HepG2 (cell line): Measurements from ENCODE around the gene MMP17. TPM values are rescaled to one million over a fixed set of nuclear protein-coding genes. Genes with fewer than 3 reads are reported as not detected.

Source experiments
- ARID4A ChIP-seq: sonication (generic); formaldehyde crosslinking; IDR thresholded peaks from 2 replicates; pipeline ENCODE4 v1.5.0; 2020; ENCODE audit warnings: mild to moderate bottlenecking, missing genetic modification reagents, borderline replicate concordance
- BCL6 ChIP-seq: IDR thresholded peaks from 2 replicates; pipeline ENCODE4 v1.6.1; 2016; ENCODE audit warnings: missing genetic modification reagents, missing compliant biosample characterization
- FIP1L1 ChIP-seq: fragments of 200-400 bp; formaldehyde crosslinking; IDR thresholded peaks from 2 replicates; pipeline ENCODE4 v1.6.1; 2018; ENCODE audit warnings: low read depth, mild to moderate bottlenecking, low read length, moderate library complexity, borderline replicate concordance; ENCODE audit not compliant: insufficient read depth
- IRX3 ChIP-seq: sonication (generic); formaldehyde crosslinking; IDR thresholded peaks from 2 replicates; pipeline ENCODE4 v1.8.1; 2023; ENCODE audit warnings: mild to moderate bottlenecking, low read depth, missing genetic modification reagents, borderline replicate concordance
- JUND ChIP-seq: sonication (generic); formaldehyde crosslinking; IDR thresholded peaks from 2 replicates; pipeline ENCODE4 v1.8.0; 2022; ENCODE audit warnings: mild to moderate bottlenecking, missing genetic modification reagents
- SKIL ChIP-seq: sonication (generic); formaldehyde crosslinking; IDR thresholded peaks from 2 replicates; pipeline ENCODE4 v1.8.0; 2022; ENCODE audit warnings: missing genetic modification reagents, mild to moderate bottlenecking, moderate library complexity, borderline replicate concordance
- YY1 ChIP-seq: IDR thresholded peaks from 2 replicates; pipeline ENCODE4 v1.6.1; 2011; ENCODE audit warnings: low read length, low read depth, moderate library complexity, mild to moderate bottlenecking; ENCODE audit not compliant: insufficient read depth, insufficient replicate concordance
- ZKSCAN1 ChIP-seq: fragments of 150-350 bp; IDR thresholded peaks from 2 replicates; pipeline ENCODE4 v1.6.1; 2014; ENCODE audit warnings: low read length
- ZNF263 ChIP-seq: sonication (generic); formaldehyde crosslinking; IDR thresholded peaks from 2 replicates; pipeline ENCODE4 v1.4.0; 2020; ENCODE audit warnings: missing genetic modification reagents
- ZNF589 ChIP-seq: sonication (generic); formaldehyde crosslinking; conservative IDR thresholded peaks from 2 replicates; pipeline ENCODE4 v1.8.0; 2022; ENCODE audit warnings: mild to moderate bottlenecking, moderate library complexity, missing genetic modification reagents
- ZNF782 ChIP-seq: sonication (generic); formaldehyde crosslinking; IDR thresholded peaks from 2 replicates; pipeline ENCODE4 v1.4.0; 2020; ENCODE audit warnings: missing genetic modification reagents, mild to moderate bottlenecking, borderline replicate concordance
- ZNF83 ChIP-seq: sonication (generic); formaldehyde crosslinking; IDR thresholded peaks from 2 replicates; pipeline ENCODE4 v1.4.0; 2020; ENCODE audit warnings: missing genetic modification reagents, mild to moderate bottlenecking, borderline replicate concordance
- ZNF878 ChIP-seq: sonication (generic); formaldehyde crosslinking; IDR thresholded peaks from 2 replicates; pipeline ENCODE4 v1.8.1; 2023; ENCODE audit warnings: mild to moderate bottlenecking, missing genetic modification reagents, moderate library complexity
- polyA plus RNA-seq, 8 experiments: library from polyadenylated mRNA; depleted of rRNA in 3 of 8; stranded (reverse) in 7 of 8; unstranded in 1 of 8; fragments of >200 nt; fragmentation: Illumina TruSeq in 4 of 8; extraction: Trizol in 4 of 8; gene quantifications; 2 replicates each; pipeline versions ENCODE4 v1.2.1 to v1.2.3, GENCODE V29; 2011 to 2016; ENCODE audit warnings: low read depth in 4 of 8, missing spikeins in 1 of 8, mixed read lengths in 1 of 8; ENCODE audit not compliant: insufficient read depth in 1 of 8
- total RNA-seq, 5 experiments: library from RNA; depleted of rRNA; stranded (reverse); fragments of >200 nt; fragmentation: Illumina TruSeq; extraction: Trizol; gene quantifications; 2 replicates each; pipeline ENCODE4 v1.2.3, GENCODE V29; 2016; ENCODE audit warnings: low read depth in 1 of 5
- TF ChIP-seq, protein P1 (sequence below): sonication (generic); formaldehyde crosslinking; IDR thresholded peaks from 2 replicates; pipeline ENCODE4 v1.4.0; 2020; ENCODE audit warnings: mild to moderate bottlenecking, missing genetic modification reagents, borderline replicate concordance
- TF ChIP-seq, protein P2 (sequence below): sonication (generic); formaldehyde crosslinking; IDR thresholded peaks from 2 replicates; pipeline ENCODE4 v1.5.0; 2020; ENCODE audit warnings: missing genetic modification reagents
- TF ChIP-seq, protein P3 (sequence below): sonication (generic); formaldehyde crosslinking; IDR thresholded peaks from 2 replicates; pipeline ENCODE4 v1.9.0; 2022; ENCODE audit warnings: low read depth, missing genetic modification reagents

Gene MMP17
- total and polyA plus RNA-seq, 2 of the 13 experiments (the other 11 are each of a cell fraction or from before 2014, with no cell fraction given) = 0.55 to 0.80 TPM

DNA sequence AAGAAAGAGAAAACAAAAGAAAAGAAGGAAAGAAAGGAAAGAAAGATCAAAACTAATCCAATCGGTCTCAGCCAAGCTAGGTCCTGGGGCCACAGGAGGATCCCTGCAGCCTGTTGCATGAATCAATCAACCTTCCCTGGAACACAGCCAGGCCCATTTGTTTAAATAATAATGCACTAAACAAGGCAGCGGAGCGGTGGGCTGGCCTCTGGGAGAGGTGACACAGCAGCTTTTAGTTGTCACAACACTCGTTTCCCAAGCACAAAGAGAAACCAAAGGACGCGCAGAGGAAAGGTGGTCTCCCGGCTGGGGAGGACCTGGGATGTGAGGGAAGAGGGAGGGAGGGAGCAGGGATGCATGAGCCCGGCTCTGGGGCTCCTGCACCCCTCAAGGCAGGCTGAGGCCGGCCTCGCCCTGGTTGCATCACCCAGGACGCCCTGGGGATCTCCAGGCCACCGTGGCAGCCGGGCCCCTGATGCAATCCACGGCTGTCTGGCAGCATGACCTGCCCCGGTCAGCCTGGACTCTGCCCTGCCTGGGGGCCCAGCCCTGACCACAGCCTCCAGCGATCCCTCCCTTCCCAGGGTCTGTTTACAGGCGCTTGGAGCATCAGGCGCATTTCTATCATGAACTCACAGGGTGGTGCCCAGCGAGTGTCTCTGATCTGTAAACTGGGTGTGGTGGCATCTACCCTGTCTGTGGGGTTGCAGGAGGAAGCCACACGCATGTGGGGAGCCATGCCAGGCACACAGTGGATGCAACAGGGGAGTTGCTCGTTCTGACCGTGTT is 32.5 kb downstream of the MMP17 start (continued):
- TF ChIP-seq ZNF782 (CRISPR knock-in tag) (peak; percentile 47; the same call in 1 of the 2 replicates), YY1 (peak; percentile 61), ZNF263 (peak; percentile 99), BCL6 (peak; percentile 93), IRX3 (CRISPR knock-in tag) (no peak), ZNF83 (CRISPR knock-in tag) (peak; percentile 72; the same call in 1 of the 2 replicates), ARID4A (CRISPR knock-in tag) (peak; percentile 95), ZKSCAN1 (no peak; the same call in 1 of the 2 replicates), FIP1L1 (no peak), JUND (peak; percentile 87; the same call in 1 of the 2 replicates), SKIL (peak; percentile 100), ZNF878 (CRISPR knock-in tag) (no peak; the same call in 1 of the 2 replicates), ZNF589 (CRISPR knock-in tag) (peak; percentile 89; the same call in 1 of the 2 replicates)
- TF ChIP-seq, protein P1, sequence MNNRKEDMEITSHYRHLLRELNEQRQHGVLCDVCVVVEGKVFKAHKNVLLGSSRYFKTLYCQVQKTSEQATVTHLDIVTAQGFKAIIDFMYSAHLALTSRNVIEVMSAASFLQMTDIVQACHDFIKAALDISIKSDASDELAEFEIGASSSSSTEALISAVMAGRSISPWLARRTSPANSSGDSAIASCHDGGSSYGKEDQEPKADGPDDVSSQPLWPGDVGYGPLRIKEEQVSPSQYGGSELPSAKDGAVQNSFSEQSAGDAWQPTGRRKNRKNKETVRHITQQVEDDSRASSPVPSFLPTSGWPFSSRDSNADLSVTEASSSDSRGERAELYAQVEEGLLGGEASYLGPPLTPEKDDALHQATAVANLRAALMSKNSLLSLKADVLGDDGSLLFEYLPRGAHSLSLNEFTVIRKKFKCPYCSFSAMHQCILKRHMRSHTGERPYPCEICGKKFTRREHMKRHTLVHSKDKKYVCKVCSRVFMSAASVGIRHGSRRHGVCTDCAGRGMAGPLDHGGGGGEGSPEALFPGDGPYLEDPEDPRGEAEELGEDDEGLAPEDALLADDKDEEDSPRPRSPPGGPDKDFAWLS (CRISPR knock-in tag) = peak; percentile 95
- TF ChIP-seq, protein P2, sequence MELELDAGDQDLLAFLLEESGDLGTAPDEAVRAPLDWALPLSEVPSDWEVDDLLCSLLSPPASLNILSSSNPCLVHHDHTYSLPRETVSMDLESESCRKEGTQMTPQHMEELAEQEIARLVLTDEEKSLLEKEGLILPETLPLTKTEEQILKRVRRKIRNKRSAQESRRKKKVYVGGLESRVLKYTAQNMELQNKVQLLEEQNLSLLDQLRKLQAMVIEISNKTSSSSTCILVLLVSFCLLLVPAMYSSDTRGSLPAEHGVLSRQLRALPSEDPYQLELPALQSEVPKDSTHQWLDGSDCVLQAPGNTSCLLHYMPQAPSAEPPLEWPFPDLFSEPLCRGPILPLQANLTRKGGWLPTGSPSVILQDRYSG = no peak
- TF ChIP-seq, protein P3, sequence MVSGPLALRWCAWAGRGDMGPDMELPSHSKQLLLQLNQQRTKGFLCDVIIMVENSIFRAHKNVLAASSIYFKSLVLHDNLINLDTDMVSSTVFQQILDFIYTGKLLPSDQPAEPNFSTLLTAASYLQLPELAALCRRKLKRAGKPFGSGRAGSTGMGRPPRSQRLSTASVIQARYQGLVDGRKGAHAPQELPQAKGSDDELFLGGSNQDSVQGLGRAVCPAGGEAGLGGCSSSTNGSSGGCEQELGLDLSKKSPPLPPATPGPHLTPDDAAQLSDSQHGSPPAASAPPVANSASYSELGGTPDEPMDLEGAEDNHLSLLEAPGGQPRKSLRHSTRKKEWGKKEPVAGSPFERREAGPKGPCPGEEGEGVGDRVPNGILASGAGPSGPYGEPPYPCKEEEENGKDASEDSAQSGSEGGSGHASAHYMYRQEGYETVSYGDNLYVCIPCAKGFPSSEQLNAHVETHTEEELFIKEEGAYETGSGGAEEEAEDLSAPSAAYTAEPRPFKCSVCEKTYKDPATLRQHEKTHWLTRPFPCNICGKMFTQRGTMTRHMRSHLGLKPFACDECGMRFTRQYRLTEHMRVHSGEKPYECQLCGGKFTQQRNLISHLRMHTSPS (CRISPR knock-in tag) = peak; percentile 94
